PC-3 (cell line): ENCODE measurements around the gene CASZ1.

Source experiments
- EZH2 ChIP-seq: fragments of 300-600 bp; sonication (generic); IDR thresholded peaks from one replicate; pipeline ENCODE4 v1.6.1; 2017; ENCODE audit warnings: antibody characterized with exemption, mild to moderate bottlenecking, low read length; ENCODE audit not compliant: unreplicated experiment
- EZH2phosphoT487 ChIP-seq: fragments of 300-600 bp; sonication (generic); IDR thresholded peaks from 2 replicates; pipeline ENCODE4 v1.6.1; 2018; ENCODE audit warnings: mild to moderate bottlenecking, antibody characterized with exemption, low read length, borderline replicate concordance

- TF ChIP-seq EZH2: no peak
- TF ChIP-seq EZH2phosphoT487: no peak
Observed at GRCh38 chr1:10663678-10664035, 132.8 kb downstream of the CASZ1 start.
